Kidney (tissue), 14 donors: ENCODE results near the gene ABHD17B. TPM values are rescaled to one million over a fixed set of nuclear protein-coding genes. Genes with fewer than 3 reads are reported as not detected.

Source experiments
- DNase-seq, 5 donors: peaks; one replicate each; pipeline ENCODE4 v3.0.0-alpha.2; 2013 to 2020
- FAIRE-seq: peaks from 2 replicates; lab custom pipeline; 2012; peaks lifted over from hg19 to GRCh38; lab: Jason Lieb, UNC
- H3K27ac ChIP-seq, 2 donors: one replicate each; pipeline ENCODE4 v1.7.0; 2013; ENCODE audit warnings: low read depth in 2 of 2, low read length in 2 of 2, inconsistent platforms in 1 of 2
- H3K27me3 ChIP-seq: one replicate; pipeline ENCODE4 v1.7.1; 2013; ENCODE audit warnings: low read length, inconsistent platforms; ENCODE audit not compliant: control insufficient read depth, insufficient read depth
- H3K36me3 ChIP-seq, 3 donors: one replicate each; pipeline versions ENCODE4 v1.7.0 to v1.7.1; 2013; ENCODE audit warnings: low read length in 3 of 3, control low read depth in 1 of 3, inconsistent platforms in 1 of 3; ENCODE audit not compliant: insufficient read depth in 3 of 3, control insufficient read depth in 2 of 3
- H3K4me1 ChIP-seq, 3 donors: one replicate each; pipeline versions ENCODE4 v1.7.0 to v1.7.1; 2013; ENCODE audit warnings: low read length in 3 of 3, inconsistent platforms in 1 of 3, low read depth in 1 of 3; ENCODE audit not compliant: control insufficient read depth in 2 of 3, insufficient read depth in 2 of 3
- H3K4me3 ChIP-seq, 3 donors: one replicate each; pipeline versions ENCODE4 v1.7.0 to v1.8.1; 2013; ENCODE audit warnings: low read length in 3 of 3, control low read depth in 1 of 3, inconsistent platforms in 1 of 3
- H3K9ac ChIP-seq, 3 donors: one replicate each; pipeline versions ENCODE4 v1.7.0 to v1.7.1; 2013; ENCODE audit warnings: low read length in 3 of 3, control low read depth in 1 of 3, inconsistent platforms in 1 of 3
- H3K9me3 ChIP-seq, 3 donors: one replicate each; pipeline versions ENCODE4 v1.7.0 to v1.7.1; 2013; ENCODE audit warnings: low read length in 3 of 3, control low read depth in 1 of 3, inconsistent platforms in 1 of 3; ENCODE audit not compliant: control insufficient read depth in 2 of 3, insufficient read depth in 1 of 3
- CTCF ChIP-seq: IDR thresholded peaks from 3 replicates; pipeline ENCODE4 v1.5.1; 2012; ENCODE audit warnings: mild to moderate bottlenecking, moderate library complexity, borderline replicate concordance; ENCODE audit not compliant: insufficient read depth; ENCODE audit errors: extremely low read depth
- intact Hi-C: fragments of 100-400 bp; cut with DNase I; formaldehyde crosslinking; loops from one replicate; pipeline ENCODE4 v1.11.1; 2022
- polyA plus RNA-seq: library from polyadenylated mRNA; stranded (reverse); fragments of 350-450 nt; fragmentation: Illumina TruSeq; extraction: RNeasy Lipid Tissue Mini Kit (QIAGEN cat#74804); gene quantifications from one replicate; pipeline ENCODE4 v1.2.3, GENCODE V29; 2014; ENCODE audit warnings: low read depth, low replicate concordance; ENCODE audit not compliant: insufficient read depth
- total RNA-seq: library from RNA; stranded (reverse); fragmentation: NEBNext Ultra II Directional; extraction: Animal tissue kit (Norgen Biotek cat#: 25700); gene quantifications from one replicate; pipeline ENCODE4 v1.2.1, GENCODE V29; 2021
- donor health status: control.
- donor health status: control.
- donor health status: control.
- donor health status: control.
- donor health status: control.
- donor health status: DM: yes; HTN: yes; CAD: no.
- donor health status: Normal renal cell carcinoma (clear cell type).

The ABHD17B gene
- total and polyA plus RNA-seq, 2 donors from 2014 or later, result 9.0 to 19.0 TPM

GRCh38 chr9:71929791-71930440 is 18.9 kb upstream of the ABHD17B start:
- Histone ChIP-seq H3K9me3 (no peaks in the 10 kb centered on the region), H3K27me3 (no peaks in the 10 kb centered on the region), H3K4me3 (no peak overlapping the region), H3K27ac (no peak overlapping the region), H3K36me3 (no peaks in the 10 kb centered on the region), H3K9ac (no peak overlapping the region), H3K4me1 (no peaks in the 10 kb centered on the region)
- DNase-seq, result no peak
- intact Hi-C loops, result no loop called here
- TF ChIP-seq CTCF, result no peak
- FAIRE-seq, result no peak

GRCh38 chr9:71929223-71929622 is 18.2 kb upstream of the ABHD17B start:
- H3K9me3 ChIP-seq, result no peaks in the 10 kb centered on the region
- intact Hi-C loops, result no loop called here
- no peaks in the 10 kb centered on the region for H3K4me1 ChIP-seq
- no peak overlapping the region for H3K9ac ChIP-seq
- DNase-seq, result no peak
- H3K4me3 ChIP-seq, result no peak overlapping the region
- TF ChIP-seq CTCF, result no peak
- H3K27ac ChIP-seq, result no peak overlapping the region
- H3K36me3 ChIP-seq, result no peaks in the 10 kb centered on the region
- no peak for FAIRE-seq
- H3K27me3 ChIP-seq, result no peaks in the 10 kb centered on the region

GRCh38 chr9:71928806-71929205 is 17.8 kb upstream of the ABHD17B start:
- H3K4me1 ChIP-seq, result no peaks in the 10 kb centered on the region
- H3K9me3 ChIP-seq, result no peaks in the 10 kb centered on the region
- no peaks in the 10 kb centered on the region for H3K36me3 ChIP-seq
- H3K27ac ChIP-seq, result no peak overlapping the region
- FAIRE-seq, result no peak
- TF ChIP-seq CTCF, result no peak
- H3K9ac ChIP-seq, result no peak overlapping the region
- no peak for DNase-seq
- intact Hi-C loops, result no loop called here
- H3K4me3 ChIP-seq, result no peak overlapping the region
- H3K27me3 ChIP-seq, result no peaks in the 10 kb centered on the region

- DNase-seq (no peak), FAIRE-seq (no peak)
- Histone ChIP-seq H3K9me3 (no peaks in the 10 kb centered on the region), H3K27ac (no peak overlapping the region), H3K27me3 (no peaks in the 10 kb centered on the region), H3K9ac (no peak overlapping the region), H3K4me3 (no peak overlapping the region), H3K4me1 (no peaks in the 10 kb centered on the region), H3K36me3 (no peaks in the 10 kb centered on the region)
- TF ChIP-seq CTCF, result no peak
- intact Hi-C loops, result no loop called here
Measured at GRCh38 chr9:71928376-71928775, 17.4 kb upstream of the ABHD17B start.
